Mucosa of descending colon (tissue), 3 donors: ENCODE measurements around the gene NEB. TPM values are rescaled to one million over a fixed set of nuclear protein-coding genes. Genes with fewer than 3 reads are reported as not detected.

ENCODE experiments used
- ATAC-seq: fragments of 200-7000 bp; cut with Tn5 transposase; one replicate; pipeline ENCODE4 v1.9.1; 2020; ENCODE audit warnings: mild to moderate bottlenecking, moderate library complexity
- DNase-seq, 3 donors: peaks; one replicate each; pipeline ENCODE4 v3.0.0-alpha.2; 2020
- H3K36me3 ChIP-seq: fragments of 200-600 bp; one replicate; pipeline ENCODE4 v1.8.0; 2021; ENCODE audit warnings: low read depth, mild to moderate bottlenecking
- H3K4me1 ChIP-seq: fragments of 200-600 bp; one replicate; pipeline ENCODE4 v1.8.0; 2021; ENCODE audit warnings: low read depth, mild to moderate bottlenecking
- H3K4me3 ChIP-seq: fragments of 200-600 bp; one replicate; pipeline ENCODE4 v1.8.0; 2021; ENCODE audit warnings: mild to moderate bottlenecking
- H3K9me3 ChIP-seq: fragments of 200-600 bp; one replicate; pipeline ENCODE4 v1.8.0; 2021; ENCODE audit warnings: mild to moderate bottlenecking
- intact Hi-C, 2 donors: fragments of 100-400 bp; cut with DNase I in 1 of 2; cut with micrococcal nuclease in 1 of 2; formaldehyde crosslinking; loops; one replicate each; pipeline versions ENCODE4 v1.11.0 to v1.11.1; 2022; cut with DNase I, micrococcal nuclease
- total RNA-seq, 3 donors: library from RNA; stranded (reverse); fragmentation: NEBNext Ultra II Directional in 2 of 3; extraction: Animal tissue kit (Norgen Biotek cat#: 25700) in 2 of 3; gene quantifications; one replicate each; pipeline versions ENCODE4 v1.2.1 to v1.2.4, GENCODE V29; 2021 to 2023
- TF ChIP-seq, protein P1 (sequence below): fragments of 200-600 bp; IDR thresholded peaks from one replicate; pipeline ENCODE4 v1.8.0; 2022; ENCODE audit warnings: antibody characterized with exemption, mild to moderate bottlenecking
- donor health status: DM: no; HTN: no; CAD: no; lungs with moderate emphysema.
- donor health status: DM: no; HTN: no; CAD: no.
- donor health status: DM: no; HTN: yes; CAD: no.

Gene NEB
- total RNA-seq, 3 donors from 2014 or later: 0.54 to 1.1 (median 0.82) TPM

DNA sequence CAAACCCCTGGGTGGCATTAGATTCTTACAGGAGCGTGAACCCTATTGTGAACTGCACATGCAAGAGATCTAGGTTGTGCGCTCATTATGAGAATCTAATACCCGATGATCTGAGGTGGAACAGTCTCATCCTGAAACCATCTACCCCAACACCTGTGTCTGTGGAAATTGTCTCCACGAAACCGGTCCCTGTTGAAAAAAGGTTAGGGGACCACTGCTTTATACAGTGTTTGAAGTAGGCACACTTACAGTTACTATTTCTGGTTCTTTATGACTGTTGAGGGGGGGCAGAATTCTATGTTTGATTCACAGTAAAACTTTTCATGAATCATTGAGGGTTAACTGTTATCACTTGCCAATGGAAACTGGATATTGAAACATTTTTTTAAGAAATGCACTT lies 252.5 kb downstream of the NEB start:
- no peak overlapping the region for H3K4me3 ChIP-seq
- H3K9me3 ChIP-seq: no peaks in the 10 kb centered on the region
- TF ChIP-seq, protein P1, sequence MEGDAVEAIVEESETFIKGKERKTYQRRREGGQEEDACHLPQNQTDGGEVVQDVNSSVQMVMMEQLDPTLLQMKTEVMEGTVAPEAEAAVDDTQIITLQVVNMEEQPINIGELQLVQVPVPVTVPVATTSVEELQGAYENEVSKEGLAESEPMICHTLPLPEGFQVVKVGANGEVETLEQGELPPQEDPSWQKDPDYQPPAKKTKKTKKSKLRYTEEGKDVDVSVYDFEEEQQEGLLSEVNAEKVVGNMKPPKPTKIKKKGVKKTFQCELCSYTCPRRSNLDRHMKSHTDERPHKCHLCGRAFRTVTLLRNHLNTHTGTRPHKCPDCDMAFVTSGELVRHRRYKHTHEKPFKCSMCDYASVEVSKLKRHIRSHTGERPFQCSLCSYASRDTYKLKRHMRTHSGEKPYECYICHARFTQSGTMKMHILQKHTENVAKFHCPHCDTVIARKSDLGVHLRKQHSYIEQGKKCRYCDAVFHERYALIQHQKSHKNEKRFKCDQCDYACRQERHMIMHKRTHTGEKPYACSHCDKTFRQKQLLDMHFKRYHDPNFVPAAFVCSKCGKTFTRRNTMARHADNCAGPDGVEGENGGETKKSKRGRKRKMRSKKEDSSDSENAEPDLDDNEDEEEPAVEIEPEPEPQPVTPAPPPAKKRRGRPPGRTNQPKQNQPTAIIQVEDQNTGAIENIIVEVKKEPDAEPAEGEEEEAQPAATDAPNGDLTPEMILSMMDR: no peak
- DNase-seq (no peak), ATAC-seq (no peak)
- no peaks in the 10 kb centered on the region for H3K36me3 ChIP-seq
- intact Hi-C loops: no loop called here
- H3K4me1 ChIP-seq: no peaks in the 10 kb centered on the region

DNA sequence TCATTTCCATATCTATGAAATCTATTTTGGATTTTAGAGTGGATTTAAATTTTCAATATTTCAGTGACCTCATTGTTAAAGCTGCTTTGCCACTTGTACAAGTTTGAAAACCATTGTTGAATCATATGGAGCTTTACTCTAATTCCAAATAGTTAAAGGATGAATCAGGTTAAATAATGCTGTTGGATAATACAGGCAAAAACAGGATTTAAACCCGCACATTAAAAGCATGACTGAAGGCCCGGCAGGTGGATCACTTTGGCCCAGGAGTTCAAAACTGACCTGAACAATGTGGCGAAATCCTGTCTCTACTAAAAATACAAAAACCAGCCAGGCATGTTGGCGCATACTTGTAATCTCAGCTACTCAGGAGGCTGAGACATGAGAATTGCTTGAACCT lies 256.3 kb downstream of the NEB start:
- Histone ChIP-seq H3K9me3 (no peaks in the 10 kb centered on the region), H3K4me1 (no peaks in the 10 kb centered on the region), H3K36me3 (no peaks in the 10 kb centered on the region), H3K4me3 (no peak overlapping the region)
- no peak for ATAC-seq
- intact Hi-C loops: no loop called here
- no peak for DNase-seq
- TF ChIP-seq, protein P1: no peak

DNA sequence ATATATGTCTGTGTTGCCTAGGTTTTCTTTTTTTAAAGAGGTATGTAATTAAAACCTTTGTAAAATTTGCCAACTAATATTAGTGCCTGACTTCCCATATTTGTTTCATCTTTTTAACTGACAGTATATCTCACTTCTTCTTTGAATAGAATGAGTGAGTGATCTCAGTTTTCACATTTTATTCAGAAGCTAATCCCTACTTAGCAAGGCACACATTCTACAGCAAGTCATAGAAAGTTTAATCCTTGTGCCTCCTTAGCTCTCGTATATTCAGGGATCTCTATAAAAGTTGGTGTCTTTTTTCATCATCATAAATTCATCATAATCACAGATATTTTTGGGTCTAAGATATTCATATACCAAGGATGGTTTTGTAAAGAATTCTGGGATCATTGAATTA lies 258.0 kb downstream of the NEB start:
- intact Hi-C loops: no loop called here
- Histone ChIP-seq H3K9me3 (no peaks in the 10 kb centered on the region), H3K4me3 (no peak overlapping the region), H3K4me1 (no peaks in the 10 kb centered on the region), H3K36me3 (no peaks in the 10 kb centered on the region)
- no peak for DNase-seq
- TF ChIP-seq, protein P1: no peak
- no peak for ATAC-seq

DNA sequence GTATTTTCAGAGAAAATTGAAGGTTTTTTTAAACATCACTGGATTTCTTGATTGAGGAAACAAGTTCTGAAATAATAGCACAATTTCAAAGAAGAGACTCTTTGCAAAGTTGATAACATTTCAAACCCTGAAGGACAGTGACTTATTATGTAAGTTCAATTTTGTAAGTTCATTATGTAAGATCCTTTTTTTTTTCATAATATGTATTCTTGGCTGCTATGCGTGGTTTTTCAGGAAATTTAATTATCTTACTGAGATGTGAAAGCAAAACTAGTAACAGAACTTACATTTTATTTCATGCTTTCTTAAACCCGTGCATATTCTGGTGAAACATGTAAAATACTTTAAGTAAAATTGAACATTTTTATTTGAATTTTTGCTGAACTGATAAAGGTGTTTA lies 259.2 kb downstream of the NEB start:
- TF ChIP-seq, protein P1: no peak
- Histone ChIP-seq H3K36me3 (no peaks in the 10 kb centered on the region), H3K4me1 (no peaks in the 10 kb centered on the region), H3K9me3 (no peaks in the 10 kb centered on the region), H3K4me3 (no peak overlapping the region)
- no peak for DNase-seq
- ATAC-seq: no peak
- intact Hi-C loops: no loop called here

DNA sequence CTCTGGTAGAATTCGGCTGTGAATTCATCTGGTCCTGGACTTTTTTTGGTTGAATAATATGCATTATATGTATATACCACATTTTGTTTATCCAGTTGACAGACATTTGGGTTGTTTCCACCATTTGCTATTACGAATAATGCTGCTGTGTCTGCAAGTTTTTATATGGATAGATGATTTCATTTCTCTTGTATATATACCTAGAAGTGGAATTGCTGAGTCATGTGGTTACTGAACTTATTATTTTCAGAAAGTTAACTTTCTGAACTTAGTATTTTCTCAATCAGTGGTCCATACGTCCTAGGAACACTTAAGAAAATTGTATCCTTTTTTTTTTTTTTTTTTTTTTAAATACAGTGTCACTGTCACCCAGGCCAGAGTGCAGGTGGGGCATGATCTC lies 261.3 kb downstream of the NEB start:
- Histone ChIP-seq H3K36me3 (peaks cover 6% of the 10 kb centered on the region), H3K4me3 (no peak overlapping the region), H3K9me3 (no peaks in the 10 kb centered on the region), H3K4me1 (no peaks in the 10 kb centered on the region)
- TF ChIP-seq, protein P1: no peak
- DNase-seq: no peak
- intact Hi-C loops: no loop called here
- no peak for ATAC-seq

GRCh38 chr2:151470556-151470955 lies 263.7 kb downstream of the NEB start:
- no peaks in the 10 kb centered on the region for H3K9me3 ChIP-seq
- intact Hi-C loops: no loop called here
- H3K4me1 ChIP-seq: no peaks in the 10 kb centered on the region
- ATAC-seq (no peak), DNase-seq (no peak)
- no peak overlapping the region for H3K4me3 ChIP-seq
- H3K36me3 ChIP-seq: peaks cover 6% of the 10 kb centered on the region
- TF ChIP-seq, protein P1: no peak
